ENCODE data around the gene ZRSR2. TPM values are rescaled to one million over a fixed set of nuclear protein-coding genes. Genes with fewer than 3 reads are reported as not detected.

ZRSR2 gene
- total and polyA plus RNA-seq, 2 of the 8 experiments (the other 6 are each of a cell fraction or from before 2014, with no cell fraction given), result 3.9 to 6.9 TPM

DNA sequence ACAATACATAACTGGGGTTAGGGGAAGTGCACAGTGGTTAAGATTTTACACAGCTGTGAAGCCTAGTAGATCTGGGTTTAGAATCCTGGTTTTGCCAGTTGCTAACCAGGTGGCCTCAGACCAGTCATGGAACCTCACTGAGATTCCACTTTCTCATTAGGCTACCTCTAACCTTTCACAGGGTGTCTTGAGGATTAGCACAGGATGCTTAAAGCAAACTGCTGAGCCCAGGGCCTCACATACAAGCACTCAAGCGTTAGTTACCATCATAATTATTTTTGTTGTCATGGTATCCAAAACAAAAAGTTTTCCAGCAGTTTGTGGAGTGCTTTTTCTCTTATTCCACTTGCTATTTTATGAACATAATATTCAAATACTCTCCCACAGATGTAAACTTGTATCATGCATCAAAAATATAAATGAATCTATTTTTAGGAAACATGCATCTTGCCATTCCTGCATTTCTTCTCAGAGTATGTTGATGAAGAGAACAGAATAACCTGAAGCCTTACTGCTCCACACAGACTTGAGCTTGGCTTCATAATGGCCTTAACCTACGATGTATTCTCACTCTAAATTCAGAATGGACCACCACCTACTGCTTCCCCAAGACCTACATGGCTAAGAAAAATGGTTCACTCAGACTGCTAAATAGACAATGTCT, 51.7 kb downstream of the ZRSR2 start:
- H2BK120ac ChIP-seq (replicated peaks; ENCODE audit: low read depth, low read length), result no peak overlapping the region
- no peak overlapping the region for H3K9ac ChIP-seq (replicated peaks in 1 of 4; ENCODE audit: extremely low read depth in 1 of 4, low read depth in 3 of 4, low read length in 3 of 4)
- no peak for DNase-seq (ENCODE audit: low read depth in 1 of 2, low spot score in 2 of 2)
- no peak overlapping the region for H3K4me2 ChIP-seq (ENCODE audit: insufficient read depth in 1 of 2, low read depth in 2 of 2, low read length in 2 of 2)
- ChIA-PET POLR2A (ENCODE audit: partially characterized antibody) (interaction anchor here (1.0 to 1.3 kb wide), 2 partner anchors 9 to 10 kb away, joined by 3 read pairs; no protein-coding TSS in a partner anchor), CTCF (ENCODE audit: partially characterized antibody) (no interaction called here)
- no peaks in the 10 kb centered on the region for H3K79me1 ChIP-seq (ENCODE audit: low read depth, low read length)
- no peak overlapping the region for H3K23ac ChIP-seq (ENCODE audit: insufficient read length)
- H3K4ac ChIP-seq (replicated peaks; ENCODE audit: insufficient read length, low read depth, low read length), result no peak overlapping the region
- H3K4me3 ChIP-seq (ENCODE audit: extremely low read depth in 1 of 4, insufficient read depth in 2 of 4, low read depth in 3 of 4, low read length in 4 of 4), result no peak overlapping the region
- H3K27me3 ChIP-seq (replicated peaks in 1 of 4; ENCODE audit: control insufficient read depth in 3 of 4, extremely low read depth in 1 of 4, insufficient read depth in 3 of 4, low read length in 3 of 4), result no peaks in the 10 kb centered on the region
- H3K23me2 ChIP-seq (ENCODE audit: low read depth, low read length), result no peaks in the 10 kb centered on the region
- H3K4me1 ChIP-seq (replicated peaks in 1 of 4; ENCODE audit: control insufficient read depth in 3 of 4, insufficient read depth in 4 of 4, low read length in 3 of 4), result no peaks in the 10 kb centered on the region; a peak in 3 of 7 replicates
- H2BK20ac ChIP-seq (ENCODE audit: low read length), result no peak overlapping the region
- no peak overlapping the region for H4K91ac ChIP-seq (replicated peaks; ENCODE audit: insufficient read length, low read length)
- no peak overlapping the region for H3K56ac ChIP-seq (replicated peaks; ENCODE audit: insufficient read length, low read depth, low read length)
- H2AFZ ChIP-seq (ENCODE audit: low read length), result no peak overlapping the region
- H2BK5ac ChIP-seq (ENCODE audit: low read depth, low read length), result no peak overlapping the region
- TF ChIP-seq CEBPB (IDR thresholded peaks at IDR 0.05; ENCODE audit: low read depth, low read length), result no peak
- H4K8ac ChIP-seq (ENCODE audit: extremely low read depth, insufficient read depth, low read length), result no peak overlapping the region
- H3K18ac ChIP-seq (ENCODE audit: extremely low read depth, low read length), result no peak overlapping the region
- FAIRE-seq, result no peak
- peaks cover 3 to 91% (median 21%) of the 10 kb centered on the region in 4 experiments for H3K36me3 ChIP-seq (ENCODE audit: control insufficient read depth in 2 of 4, insufficient read depth in 4 of 4, low read length in 3 of 4)
- 91% methylated on average over 2 of the region's 2 CpGs; no CpG with 5 or more reads in 1 of the 2 experiments for WGBS, 2 experiments (ENCODE audit: extremely low coverage in 1 of 2, insufficient coverage in 1 of 2, insufficient read length in 1 of 2, insufficient replicate concordance in 2 of 2, low coverage in 1 of 2, low lambda C conversion rate in 2 of 2, missing lambda C conversion rate in 1 of 2)
- no peaks in the 10 kb centered on the region for H3K9me3 ChIP-seq (ENCODE audit: insufficient read depth in 2 of 2, low read depth in 1 of 2, low read length in 1 of 2)
- no peak overlapping the region for H2AK5ac ChIP-seq (ENCODE audit: low read depth, low read length)
- H4K5ac ChIP-seq (ENCODE audit: insufficient read length, low read depth, low read length), result no peak overlapping the region
- no peak overlapping the region for H3K27ac ChIP-seq (ENCODE audit: low read depth, low read length)
- H3K79me2 ChIP-seq (ENCODE audit: control insufficient read depth in 1 of 2, insufficient read depth in 2 of 2, low read length in 2 of 2), result peaks cover 0 to 89% of the 10 kb centered on the region in 2 experiments; a peak in 3 of 4 replicates
- peaks cover 2 to 7% of the 10 kb centered on the region in 2 experiments for H4K20me1 ChIP-seq (replicated peaks in 1 of 2; ENCODE audit: control insufficient read depth in 1 of 2, insufficient read depth in 2 of 2, low read length in 2 of 2)
- H3K14ac ChIP-seq (ENCODE audit: insufficient read length), result no peak overlapping the region
- H2BK15ac ChIP-seq (ENCODE audit: low read length), result no peak overlapping the region
- no peak overlapping the region for H2BK12ac ChIP-seq (ENCODE audit: low read depth, low read length)

Measured in H1 (cell line).